DMS 273 (cell line): ENCODE results near the gene HPS6.

Experiments used
- DNase-seq: peaks from one replicate; lab custom pipeline; 2025; ENCODE audit not compliant: unreplicated experiment; lab: John Stamatoyannopoulos, UW

Gene HPS6

DNA sequence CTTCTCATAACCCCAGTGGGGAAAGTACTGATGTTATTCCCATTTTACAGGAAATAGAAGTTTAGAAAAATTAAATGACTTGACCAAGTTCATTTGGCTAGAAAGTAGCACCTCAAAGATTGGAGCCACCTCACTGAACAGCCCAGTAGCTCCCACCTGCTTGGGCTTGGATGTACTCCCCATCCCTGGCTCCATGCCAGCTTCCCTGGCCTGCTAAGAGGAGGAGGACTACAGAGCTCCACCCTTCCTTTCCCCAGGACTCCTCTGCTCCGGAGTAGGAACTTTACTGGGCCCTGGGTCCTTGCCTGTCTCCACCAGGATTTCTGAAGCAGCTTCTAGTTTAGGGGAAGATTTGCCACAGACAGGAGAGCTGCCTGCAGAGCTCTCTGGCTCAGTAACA lies 3.1 kb downstream of the HPS6 start:
- peak; percentile 56 for DNase-seq

DNA sequence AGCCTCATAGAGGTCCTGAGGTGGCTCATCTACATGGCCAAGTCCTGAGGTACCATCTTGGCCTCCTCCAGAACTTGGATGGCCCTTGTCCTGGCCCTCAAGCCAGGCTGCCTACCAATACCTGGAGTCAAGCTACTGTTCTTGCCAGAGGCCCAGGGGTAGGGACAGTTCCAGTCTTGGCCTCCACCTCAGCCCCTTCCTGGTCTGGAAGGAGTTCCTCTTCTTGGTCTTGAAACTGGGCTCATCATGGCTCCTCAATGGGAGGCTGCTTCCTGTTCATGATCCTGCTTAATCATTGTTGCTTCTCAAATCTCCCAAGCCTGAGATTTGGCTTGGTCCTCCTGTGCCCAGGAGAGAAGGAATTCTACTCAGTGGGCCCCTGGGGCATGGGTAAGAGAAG lies 3.9 kb downstream of the HPS6 start:
- DNase-seq, result no peak

DNA sequence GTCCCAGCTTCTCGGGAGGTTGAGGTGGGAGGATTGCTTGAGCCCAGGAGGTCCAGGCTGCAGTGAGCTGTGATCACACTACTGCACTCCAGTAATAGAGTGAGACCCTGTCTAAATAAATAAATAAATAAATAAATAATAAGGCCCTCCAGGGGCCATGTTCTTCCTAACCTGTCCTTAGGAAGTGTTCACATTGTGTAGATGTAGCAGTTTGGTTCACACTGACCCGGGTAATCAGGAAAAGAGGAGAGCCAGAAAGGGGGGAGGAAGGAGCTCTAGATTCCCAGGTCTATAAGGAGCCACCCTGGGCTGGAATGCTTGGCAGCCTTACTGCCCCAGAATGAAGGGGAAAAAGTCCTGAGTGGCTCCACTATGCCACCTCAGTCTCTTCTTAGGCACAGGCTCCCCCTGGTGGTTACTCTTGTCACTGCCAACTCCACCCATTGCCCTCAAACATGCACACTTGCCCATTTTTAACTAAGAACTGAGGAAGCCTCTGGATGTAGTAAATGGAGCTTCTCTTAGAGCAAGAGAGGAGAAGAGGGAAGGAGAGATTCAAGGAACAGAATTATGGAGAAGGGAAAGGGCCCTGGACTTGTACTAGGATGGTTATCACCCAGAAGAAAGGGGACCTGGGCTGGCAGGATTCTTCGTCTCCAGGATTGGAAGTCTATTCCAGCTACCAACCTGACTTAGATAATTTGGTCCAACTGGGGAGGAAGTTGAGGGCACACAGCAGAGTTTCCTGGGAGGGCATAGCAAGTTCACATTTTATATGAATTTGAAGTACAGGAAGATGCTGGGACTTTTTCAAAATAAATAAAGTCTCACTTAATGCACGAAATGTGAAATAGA lies 7.8 kb downstream of the HPS6 start:
- DNase-seq, result peak; percentile 86

DNA sequence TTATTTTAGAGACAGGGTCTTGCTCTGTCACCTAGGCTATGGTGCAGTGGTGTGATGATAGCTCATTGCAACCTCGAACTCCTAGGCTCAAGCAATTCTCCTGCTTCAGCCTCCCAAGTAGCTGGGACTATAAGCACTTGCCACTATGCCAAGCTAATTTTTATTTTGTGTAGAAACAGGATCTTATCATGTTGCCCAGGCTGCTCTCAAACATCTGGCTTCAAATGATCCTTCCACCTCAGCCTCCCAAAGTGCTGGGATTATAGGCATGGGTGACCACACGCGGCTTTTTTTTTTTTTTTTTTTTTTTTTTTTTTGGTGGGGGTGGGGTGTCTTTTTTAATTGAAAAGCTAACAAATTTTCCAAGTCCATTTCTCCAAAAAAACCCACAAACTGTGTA lies 18.4 kb downstream of the HPS6 start:
- DNase-seq, result no peak

DNA sequence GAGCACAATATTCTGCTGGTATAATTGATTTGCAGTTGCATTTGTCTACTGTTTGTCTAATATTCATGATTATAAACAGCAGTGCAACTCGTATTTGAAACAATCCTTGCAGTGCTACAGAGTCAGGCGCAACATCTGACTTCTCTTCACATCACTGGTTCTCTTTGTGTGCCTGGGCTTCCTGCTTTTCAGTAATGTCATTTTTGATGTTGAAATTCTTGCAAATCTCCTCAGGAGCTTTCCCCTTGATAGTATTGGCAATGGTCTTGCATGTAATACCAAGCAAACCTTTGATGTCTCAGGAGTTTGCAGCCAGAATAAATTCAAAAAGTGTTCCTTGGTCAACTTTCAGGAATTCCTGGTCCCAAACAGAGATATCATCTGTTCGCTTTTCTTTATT lies 20.2 kb downstream of the HPS6 start:
- DNase-seq, result no peak

DNA sequence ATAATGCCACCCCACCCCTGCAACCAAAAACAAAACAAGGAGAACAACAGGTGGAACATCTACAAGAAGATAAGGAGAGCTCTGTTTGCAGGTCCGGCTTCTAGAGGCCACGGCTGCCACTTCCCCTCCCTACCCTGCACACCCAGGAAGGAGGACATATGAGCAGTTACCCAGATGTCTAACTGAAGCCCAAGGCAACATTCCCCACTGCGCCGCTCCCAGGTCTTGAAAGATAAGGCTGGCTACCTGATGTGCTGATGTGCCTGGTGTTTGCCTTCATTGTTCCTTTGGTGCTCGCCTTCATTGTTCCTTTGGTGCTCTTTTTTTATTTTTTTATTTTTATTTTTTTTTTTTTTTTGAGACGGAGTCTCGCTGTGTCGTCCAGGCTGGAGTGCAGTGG lies 21.0 kb downstream of the HPS6 start:
- DNase-seq, result no peak

DNA sequence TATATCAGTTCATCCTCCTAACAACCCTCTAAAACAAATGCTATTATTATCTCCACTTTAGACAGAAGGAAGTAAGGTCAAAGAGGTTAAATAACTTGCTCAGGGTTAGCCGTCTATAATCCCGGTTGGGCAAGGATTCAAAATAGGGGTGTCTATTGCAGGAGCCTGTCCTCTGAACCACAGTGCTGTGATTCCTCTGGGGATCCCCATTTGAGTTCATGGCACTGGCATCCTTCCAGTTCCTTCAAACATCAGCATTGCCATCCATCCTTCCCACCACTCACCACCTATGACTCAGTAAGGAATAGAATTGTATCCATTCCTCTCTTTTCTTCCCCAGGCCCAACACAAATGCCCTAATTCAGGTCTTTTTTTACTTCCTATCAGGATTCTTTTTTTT lies 25.6 kb downstream of the HPS6 start:
- no peak for DNase-seq

DNA sequence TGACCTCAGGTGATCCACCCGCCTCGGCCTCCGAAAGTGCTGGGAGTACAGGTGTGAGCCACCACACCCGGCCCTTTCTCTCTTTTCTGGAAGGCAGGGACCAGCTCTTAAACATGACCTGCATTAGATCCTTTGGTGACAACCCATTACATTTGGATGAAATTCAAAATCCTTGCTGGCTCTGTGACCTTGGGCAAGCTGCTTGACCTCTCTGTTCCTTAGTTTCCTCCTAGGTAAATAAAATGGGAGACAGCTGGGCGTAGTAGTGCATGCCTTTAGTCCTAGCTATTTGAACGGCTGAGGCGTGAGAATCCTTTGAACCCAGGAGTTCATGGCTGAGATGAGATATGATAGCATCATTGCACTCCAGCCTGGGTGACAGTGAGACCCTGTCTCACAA lies 31.3 kb downstream of the HPS6 start:
- no peak for DNase-seq

DNA sequence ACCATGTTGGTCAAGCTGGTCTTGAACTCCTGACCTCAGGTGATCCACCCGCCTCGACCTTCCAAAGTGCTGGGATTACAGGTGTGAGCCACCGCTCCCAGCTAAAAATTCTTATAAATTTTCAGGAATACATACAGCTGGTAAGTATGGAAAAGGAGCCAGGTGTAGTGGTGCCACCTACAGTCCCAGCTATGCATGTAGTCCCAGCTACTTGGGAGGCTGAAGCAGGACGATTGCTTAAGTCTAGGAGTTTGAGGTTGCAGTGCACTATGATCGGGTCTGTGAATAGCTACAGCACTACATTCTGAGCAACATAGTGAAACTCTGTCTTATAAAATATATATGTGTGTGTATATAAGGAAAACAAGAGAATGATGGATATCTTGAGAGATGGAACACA lies 36.0 kb downstream of the HPS6 start:
- peak; percentile 6 for DNase-seq

DNA sequence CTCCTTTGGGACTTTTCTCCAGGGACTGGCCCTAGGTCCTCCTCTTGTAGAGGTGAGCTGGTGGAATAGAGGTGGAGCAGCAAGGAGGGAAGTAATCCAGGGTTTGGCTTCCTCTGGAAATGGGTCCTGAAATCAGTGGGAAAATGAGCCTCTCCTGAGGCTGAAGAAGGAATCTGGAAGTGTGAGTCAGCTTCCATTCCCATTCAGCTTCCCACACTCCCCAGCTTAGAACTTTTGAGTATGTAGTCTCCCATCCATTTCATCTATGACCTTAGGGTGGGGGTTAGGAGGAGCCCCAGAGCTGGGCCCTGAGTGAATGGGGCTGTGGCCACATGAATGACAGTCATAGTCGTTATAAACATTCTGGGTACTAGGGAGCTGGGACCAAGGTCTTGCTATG lies 37.3 kb downstream of the HPS6 start:
- no peak for DNase-seq

DNA sequence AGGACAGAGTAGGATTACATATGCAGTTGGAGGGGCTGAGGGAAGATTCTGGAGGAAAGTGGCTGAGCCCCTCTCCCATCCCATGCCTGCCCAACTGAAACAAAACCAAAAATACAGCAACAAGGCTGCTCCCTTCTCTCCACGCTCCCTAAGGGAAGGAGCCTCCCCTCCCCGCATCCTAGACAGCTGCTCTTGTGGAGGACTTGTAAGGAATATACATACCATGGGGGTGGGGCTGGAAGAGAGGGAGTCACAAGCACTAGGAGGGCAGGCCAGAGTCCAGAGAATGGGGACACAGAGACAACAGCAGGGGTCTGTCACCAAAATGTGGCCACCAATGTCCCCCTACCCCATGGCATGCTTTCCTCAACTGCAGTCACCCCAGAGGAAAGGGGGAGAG lies 41.8 kb downstream of the HPS6 start:
- peak; percentile 17 for DNase-seq

DNA sequence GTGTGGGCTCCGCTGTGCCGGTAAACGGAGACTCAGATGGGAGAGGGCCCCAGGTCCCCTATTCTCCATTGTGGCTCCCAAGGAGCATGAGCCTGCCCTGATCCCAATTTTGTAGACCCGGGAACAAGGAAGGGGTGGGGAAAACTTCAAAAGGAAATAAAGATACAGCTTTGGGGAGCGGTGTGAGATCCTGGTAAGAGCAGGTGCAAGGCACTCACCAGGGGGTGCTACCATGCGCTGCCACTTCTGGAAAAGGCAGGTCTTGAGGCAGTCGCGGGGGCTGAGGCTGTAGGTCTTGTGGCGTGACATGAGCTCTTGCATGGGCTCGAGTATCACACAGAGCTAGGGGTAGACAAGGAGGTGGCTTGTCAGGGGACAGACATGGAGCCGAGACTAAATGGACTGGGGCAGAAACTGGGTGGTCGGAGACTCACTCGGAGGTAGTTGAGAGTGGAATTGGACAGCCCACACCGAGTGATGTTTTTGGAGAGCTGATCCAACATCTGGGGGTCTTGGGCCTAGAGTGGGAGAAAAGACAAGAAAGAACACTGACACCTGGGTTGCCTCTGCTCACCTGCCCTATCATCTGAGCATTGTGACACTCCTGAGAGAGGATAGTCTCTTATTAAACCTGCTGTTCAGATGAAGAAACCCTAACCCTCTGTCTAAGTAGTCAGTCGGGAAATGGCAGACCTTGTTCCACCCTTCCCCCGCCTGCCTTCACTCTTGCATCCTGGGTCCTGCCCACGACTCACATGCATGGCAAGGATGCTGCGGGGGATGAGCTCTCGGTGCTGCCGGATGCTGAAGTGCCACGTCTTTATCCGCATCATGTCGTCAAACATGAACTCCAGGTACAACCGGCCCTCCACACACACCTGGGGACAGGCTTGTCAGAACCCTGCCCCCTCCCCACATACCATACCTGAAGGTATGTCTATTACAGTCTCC lies 44.3 kb downstream of the HPS6 start:
- DNase-seq, result no peak

DNA sequence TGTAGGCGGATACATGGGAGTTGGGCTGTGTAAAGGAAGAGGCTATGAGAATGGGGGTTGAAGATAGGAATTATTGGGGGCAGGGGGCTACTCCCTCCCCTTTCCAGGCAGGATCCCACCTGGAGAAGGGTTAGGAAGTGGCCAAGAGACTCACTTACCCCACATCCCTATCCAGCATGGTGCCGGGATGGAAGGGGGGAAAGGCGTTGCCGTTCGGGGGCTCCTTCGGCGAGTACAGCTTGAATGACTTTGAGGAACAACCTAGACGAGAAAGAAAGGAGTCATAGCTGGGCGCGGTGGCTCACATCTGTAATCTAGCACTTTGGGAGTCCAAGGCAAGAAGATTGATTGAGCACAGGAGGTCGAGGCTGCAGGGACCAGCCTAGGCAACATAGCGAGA lies 46.1 kb downstream of the HPS6 start:
- DNase-seq, result no peak

DNA sequence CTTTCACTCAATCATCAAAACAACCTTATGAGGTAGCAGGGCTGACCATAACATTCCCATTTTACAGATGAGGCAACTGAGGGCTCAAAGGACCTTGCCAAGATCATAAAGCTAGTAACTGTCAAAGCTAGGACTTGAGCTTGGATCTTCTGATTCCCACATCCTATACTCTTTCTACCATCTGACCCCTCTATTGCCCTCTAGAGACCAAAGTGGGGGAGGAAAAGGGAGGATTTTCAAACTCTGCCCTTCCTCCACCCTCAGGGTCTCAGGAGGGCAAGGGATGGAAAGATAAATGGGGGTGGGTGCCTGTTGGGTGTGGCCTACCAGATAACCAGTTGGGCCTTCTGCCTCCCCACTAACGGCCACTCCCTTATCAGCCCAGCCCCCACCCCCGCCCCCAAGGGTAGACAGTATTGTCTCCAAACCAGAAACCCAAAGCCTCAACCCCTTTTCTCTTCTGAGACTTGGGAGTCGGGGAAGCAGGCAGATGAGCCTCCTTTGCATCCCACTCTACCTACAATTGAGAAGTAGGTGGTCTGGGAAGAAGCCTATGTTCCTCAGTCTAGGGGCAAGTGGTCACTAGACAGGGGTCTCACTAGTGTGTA lies 47.2 kb downstream of the HPS6 start:
- DNase-seq, result peak; percentile 26

DNA sequence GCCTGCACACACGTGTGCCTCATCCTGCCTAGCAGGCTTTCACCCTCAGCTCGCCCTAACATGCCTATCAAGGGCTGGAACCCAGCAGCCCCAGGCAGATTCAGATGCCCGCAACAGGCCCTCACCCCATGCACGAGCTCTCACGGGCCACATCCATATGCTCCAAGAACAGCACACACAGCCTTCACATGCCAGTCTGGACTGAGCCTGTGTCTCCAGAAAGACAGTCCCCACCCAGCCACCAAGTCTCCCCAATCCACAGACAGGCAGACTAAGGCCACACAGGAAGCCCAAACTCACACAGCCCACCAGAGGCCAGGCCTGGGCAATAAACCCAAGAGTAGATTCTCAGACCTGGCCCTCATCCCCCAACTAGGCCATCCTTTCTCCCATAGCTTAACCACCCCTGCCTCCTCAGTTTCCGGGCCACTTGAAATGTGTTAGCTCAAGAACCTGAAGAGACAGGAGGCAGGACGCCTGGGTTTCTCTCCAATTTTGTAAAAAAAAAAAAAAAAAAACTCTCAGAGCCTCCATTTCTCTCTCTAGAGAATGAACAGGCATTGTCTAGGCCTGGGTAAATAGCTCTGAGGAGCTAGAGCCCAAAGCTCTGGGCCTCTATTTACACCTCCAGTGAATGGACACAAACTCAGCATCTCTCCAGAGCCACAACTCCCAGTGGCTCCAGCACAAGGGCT lies 48.3 kb downstream of the HPS6 start:
- DNase-seq, result peak; percentile 46

DNA sequence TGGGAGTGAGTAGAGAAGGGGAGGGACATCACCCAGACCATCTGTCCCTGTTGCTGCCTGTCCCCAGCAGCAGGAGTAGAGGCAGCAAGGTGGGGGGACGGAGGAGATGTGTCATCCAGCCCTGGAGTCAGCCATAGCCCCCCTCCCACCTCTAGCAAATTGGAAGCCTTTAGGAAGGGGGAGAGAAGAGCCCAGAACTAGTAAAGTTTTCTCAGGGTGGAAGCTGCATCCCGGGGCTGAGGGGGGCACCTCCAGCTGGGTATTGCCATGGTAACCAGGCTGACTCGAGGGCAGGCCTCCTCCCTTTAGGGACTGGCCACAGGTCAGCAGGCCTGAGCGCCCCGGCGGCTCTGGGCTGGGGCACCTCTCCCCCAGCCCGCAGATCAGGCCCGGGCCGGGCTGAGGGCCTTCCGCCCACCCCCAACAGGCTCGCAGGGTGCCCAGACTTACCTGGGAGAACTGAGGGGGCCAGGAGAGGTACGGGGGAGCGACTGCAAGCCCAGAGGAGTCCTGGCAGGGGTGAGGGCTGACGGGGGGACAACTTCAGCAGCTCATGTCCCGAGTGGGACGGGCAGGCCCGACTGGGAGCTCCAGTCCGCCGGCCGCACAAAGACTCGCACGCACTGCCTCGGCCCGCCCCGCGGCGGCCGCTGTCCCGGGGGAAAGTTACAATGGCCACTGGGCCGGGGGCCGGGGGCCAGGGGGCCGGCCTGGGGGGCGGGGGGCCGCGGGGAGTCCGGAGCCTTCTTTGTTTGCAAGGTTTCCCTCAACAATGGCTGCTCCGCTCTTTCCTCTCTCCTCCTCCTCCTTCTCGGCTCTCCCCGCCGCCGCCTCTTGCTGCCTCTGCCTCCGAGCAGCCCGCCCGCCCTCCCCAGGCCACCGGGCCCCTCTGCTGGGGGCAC lies 49.1 kb downstream of the HPS6 start:
- DNase-seq, result peak; percentile 71

DNA sequence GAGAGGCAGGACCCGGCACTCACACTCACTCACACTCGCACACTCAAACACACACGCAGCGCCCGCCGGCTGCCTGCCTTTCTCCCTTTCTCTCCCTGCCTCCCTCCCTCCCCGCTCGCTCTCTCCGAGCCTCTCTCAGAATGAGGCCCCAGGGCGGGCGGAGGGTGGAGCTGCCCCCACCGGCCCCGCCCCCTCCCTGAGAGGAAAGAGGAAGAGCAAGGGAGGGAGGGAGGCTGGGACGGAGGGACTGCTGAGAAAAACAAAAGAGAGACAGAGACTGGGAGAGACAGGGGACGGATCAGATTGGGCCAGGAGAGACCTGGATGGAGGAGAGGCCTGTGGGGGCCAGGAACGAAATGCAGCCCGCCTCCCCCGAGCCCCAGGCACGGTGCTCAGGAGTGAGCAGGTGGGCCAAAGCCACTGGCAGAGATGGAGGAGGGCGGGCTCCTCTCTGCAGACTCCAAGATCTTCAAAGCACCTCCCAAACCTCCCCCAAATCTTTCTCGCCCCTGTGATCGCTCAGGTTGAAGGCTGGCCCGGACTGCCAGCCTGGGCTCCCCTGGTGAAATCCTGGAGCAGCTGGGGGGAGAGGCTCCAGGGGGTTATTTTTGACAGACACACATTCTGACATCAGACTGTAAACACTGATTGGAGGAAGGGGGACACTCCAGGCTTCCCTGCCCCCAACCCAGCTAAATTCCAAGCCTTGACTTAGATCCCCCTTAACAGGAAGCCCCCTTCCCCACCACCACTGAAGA lies 49.9 kb downstream of the HPS6 start:
- DNase-seq, result peak; percentile 93

DNA sequence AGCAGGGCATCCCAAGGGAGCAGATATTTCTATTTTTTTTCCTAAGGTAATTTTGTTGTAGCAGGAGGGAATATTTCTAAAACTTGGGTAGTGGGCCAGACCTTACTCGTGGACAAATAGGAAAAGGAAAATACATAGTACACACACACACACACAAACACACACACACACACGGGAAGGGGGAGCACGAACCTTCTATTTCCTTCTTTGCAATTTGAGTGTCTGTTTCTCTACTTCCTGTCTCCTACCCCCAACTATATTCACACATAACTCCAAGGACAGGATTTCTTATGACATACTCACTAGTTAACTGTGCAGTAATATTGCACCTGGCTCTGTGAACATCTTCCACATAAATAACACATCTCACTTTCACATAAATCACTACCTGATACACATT lies 50.6 kb downstream of the HPS6 start:
- no peak for DNase-seq

DNA sequence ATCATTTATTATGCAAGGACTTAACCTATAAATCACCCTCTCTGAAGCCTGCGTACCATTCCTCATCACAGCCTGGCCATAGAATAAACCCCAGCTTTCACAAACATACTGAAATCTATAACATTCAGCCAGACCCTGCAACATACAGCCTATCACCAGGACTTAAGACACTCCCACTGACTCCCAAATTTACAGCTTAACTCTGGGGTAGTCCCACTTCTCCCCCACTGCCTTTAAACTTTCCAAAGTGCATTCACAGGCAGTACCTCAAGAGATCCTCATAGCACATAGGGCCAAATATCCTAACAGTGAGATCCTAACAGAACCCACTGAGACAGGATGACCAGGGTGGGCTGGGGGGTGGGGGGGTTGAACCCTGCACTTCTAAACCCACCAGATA lies 51.5 kb downstream of the HPS6 start:
- DNase-seq, result no peak
